ENCODE data around the gene GRIN2A.

The GRIN2A gene

DNA sequence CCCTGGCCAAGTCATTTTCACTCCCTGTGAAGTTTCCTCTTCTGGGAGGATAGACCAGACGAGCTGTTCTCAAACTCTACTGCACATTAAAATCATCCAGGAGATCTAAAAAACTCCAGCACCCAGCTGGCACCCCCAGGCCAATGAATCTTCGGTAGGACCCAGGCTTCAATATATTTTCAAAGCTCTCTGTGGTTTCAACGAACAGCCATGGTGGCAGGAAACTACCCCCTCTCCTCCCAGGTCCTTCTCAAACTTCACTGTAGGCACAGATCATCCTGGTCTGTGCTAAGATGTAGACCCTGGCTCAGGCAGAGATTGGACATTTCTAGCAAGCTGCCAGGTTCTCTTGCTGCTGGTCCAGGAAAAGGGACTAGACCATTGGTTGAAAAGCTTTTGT, 38.7 kb upstream of the GRIN2A start:
- no peak for TF ChIP-seq CTCF (IDR thresholded peaks at IDR 0.05; ENCODE audit: extremely low read depth, missing control alignments)
- DNase-seq (ENCODE audit: low spot score): no peak

GRCh38 chr16:10219742-10220141, 37.5 kb upstream of the GRIN2A start:
- no peak for DNase-seq (ENCODE audit: low spot score)
- TF ChIP-seq CTCF (IDR thresholded peaks at IDR 0.05; ENCODE audit: extremely low read depth, missing control alignments): no peak

GRCh38 chr16:10218490-10219206, 36.4 kb upstream of the GRIN2A start:
- TF ChIP-seq CTCF (IDR thresholded peaks at IDR 0.05; ENCODE audit: extremely low read depth, missing control alignments): no peak
- no peak for DNase-seq (ENCODE audit: low spot score)

GRCh38 chr16:10213748-10214147, 31.5 kb upstream of the GRIN2A start:
- no peak for DNase-seq (ENCODE audit: low spot score)
- no peak for TF ChIP-seq CTCF (IDR thresholded peaks at IDR 0.05; ENCODE audit: extremely low read depth, missing control alignments)

- TF ChIP-seq CTCF (IDR thresholded peaks at IDR 0.05; ENCODE audit: extremely low read depth, missing control alignments): no peak
- DNase-seq (ENCODE audit: low spot score): no peak
Observed at GRCh38 chr16:10210944-10211343, 28.7 kb upstream of the GRIN2A start.

GRCh38 chr16:10206865-10207264, 24.6 kb upstream of the GRIN2A start:
- TF ChIP-seq CTCF (IDR thresholded peaks at IDR 0.05; ENCODE audit: extremely low read depth, missing control alignments): no peak
- DNase-seq (ENCODE audit: low spot score): no peak

GRCh38 chr16:10206215-10206614, 24.0 kb upstream of the GRIN2A start:
- DNase-seq (ENCODE audit: low spot score): no peak
- no peak for TF ChIP-seq CTCF (IDR thresholded peaks at IDR 0.05; ENCODE audit: extremely low read depth, missing control alignments)

Measured in GM20000 (cell line).